ENCODE results near the gene MUCL3. TPM values are rescaled to one million over a fixed set of nuclear protein-coding genes. Genes with fewer than 3 reads are reported as not detected.
"Not testable (repeated sequence)": the region's sequence is repeated elsewhere in the genome, so short reads cannot be mapped to it uniquely, and the experiment has no call there.

MUCL3 gene
- total RNA-seq, 1 experiment from 2014 or later: not detected

DNA sequence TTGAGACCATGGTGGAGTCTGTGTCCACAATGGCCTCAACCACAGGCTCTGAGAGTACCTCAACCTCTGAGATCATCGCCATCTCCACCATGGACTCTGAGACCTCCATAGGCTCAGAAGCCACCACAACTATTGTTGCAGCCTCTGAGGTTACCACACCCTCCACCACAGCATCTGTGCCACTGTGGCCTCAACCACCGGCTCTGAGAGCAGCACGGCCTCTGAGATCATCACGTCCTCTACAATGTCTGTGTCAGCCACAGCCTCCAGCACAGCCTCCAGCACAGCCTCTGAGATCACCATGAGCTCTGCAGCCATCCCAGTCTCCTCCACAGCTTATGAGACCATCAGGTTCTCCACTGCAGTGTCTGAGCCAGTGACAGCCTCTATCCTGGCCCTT is 23.3 kb downstream of the MUCL3 start:
- H3K27me3 ChIP-seq (replicated peaks; ENCODE audit: insufficient read depth, low read depth, low read length, poor library complexity): no peaks in the 10 kb centered on the region
- H3K27ac ChIP-seq (ENCODE audit: low read depth, low read length, poor library complexity, severe bottlenecking): no peak overlapping the region
- ChIA-PET POLR2A (ENCODE audit: low non-redundant PET) (no interaction called here), CTCF (no interaction called here)
- BruUV-seq (replicated peaks): no TSS peak
- H3K4me3 ChIP-seq (ENCODE audit: low read depth, low read length, poor library complexity, severe bottlenecking): no peak overlapping the region
- DNase-seq (ENCODE audit: low spot score): no peak
- intact Hi-C loops (cut with micrococcal nuclease; ENCODE audit: unreplicated experiment): no loop called here
- no peaks in the 10 kb centered on the region for H3K36me3 ChIP-seq (ENCODE audit: insufficient read depth, low read length, poor library complexity, severe bottlenecking)
- H3K9me3 ChIP-seq (ENCODE audit: low read depth, low read length, poor library complexity, severe bottlenecking): no peaks in the 10 kb centered on the region
- H3K4me1 ChIP-seq (ENCODE audit: insufficient read depth, low read length, poor library complexity, severe bottlenecking): peaks cover 10% of the 10 kb centered on the region
- TF ChIP-seq, protein P1, sequence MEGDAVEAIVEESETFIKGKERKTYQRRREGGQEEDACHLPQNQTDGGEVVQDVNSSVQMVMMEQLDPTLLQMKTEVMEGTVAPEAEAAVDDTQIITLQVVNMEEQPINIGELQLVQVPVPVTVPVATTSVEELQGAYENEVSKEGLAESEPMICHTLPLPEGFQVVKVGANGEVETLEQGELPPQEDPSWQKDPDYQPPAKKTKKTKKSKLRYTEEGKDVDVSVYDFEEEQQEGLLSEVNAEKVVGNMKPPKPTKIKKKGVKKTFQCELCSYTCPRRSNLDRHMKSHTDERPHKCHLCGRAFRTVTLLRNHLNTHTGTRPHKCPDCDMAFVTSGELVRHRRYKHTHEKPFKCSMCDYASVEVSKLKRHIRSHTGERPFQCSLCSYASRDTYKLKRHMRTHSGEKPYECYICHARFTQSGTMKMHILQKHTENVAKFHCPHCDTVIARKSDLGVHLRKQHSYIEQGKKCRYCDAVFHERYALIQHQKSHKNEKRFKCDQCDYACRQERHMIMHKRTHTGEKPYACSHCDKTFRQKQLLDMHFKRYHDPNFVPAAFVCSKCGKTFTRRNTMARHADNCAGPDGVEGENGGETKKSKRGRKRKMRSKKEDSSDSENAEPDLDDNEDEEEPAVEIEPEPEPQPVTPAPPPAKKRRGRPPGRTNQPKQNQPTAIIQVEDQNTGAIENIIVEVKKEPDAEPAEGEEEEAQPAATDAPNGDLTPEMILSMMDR (conservative IDR thresholded peaks at IDR 0.05; ENCODE audit: low read depth, low read length): no peak

- intact Hi-C loops (cut with micrococcal nuclease; ENCODE audit: unreplicated experiment): no loop called here
- POLR2A ChIA-PET (ENCODE audit: low non-redundant PET): no interaction called here
- CTCF ChIA-PET: no interaction called here
- Histone ChIP-seq H3K4me3 (ENCODE audit: low read depth, low read length, poor library complexity, severe bottlenecking) (no peak overlapping the region), H3K36me3 (ENCODE audit: insufficient read depth, low read length, poor library complexity, severe bottlenecking) (no peaks in the 10 kb centered on the region), H3K27me3 (replicated peaks; ENCODE audit: insufficient read depth, low read depth, low read length, poor library complexity) (no peaks in the 10 kb centered on the region), H3K9me3 (ENCODE audit: low read depth, low read length, poor library complexity, severe bottlenecking) (no peaks in the 10 kb centered on the region), H3K4me1 (ENCODE audit: insufficient read depth, low read length, poor library complexity, severe bottlenecking) (peaks cover 10% of the 10 kb centered on the region), H3K27ac (ENCODE audit: low read depth, low read length, poor library complexity, severe bottlenecking) (no peak overlapping the region)
- BruUV-seq (replicated peaks): no TSS peak
- no peak for DNase-seq (ENCODE audit: low spot score)
- TF ChIP-seq, protein P1 (conservative IDR thresholded peaks at IDR 0.05; ENCODE audit: low read depth, low read length): no peak
- TF ChIP-seq EZH2 (IDR thresholded peaks at IDR 0.05; ENCODE audit: borderline replicate concordance, low read depth, low read length, poor library complexity, severe bottlenecking): no peak
These were observed 24.4 kb downstream of the MUCL3 start for GRCh38 chr6:30965140-30965601.

DNA sequence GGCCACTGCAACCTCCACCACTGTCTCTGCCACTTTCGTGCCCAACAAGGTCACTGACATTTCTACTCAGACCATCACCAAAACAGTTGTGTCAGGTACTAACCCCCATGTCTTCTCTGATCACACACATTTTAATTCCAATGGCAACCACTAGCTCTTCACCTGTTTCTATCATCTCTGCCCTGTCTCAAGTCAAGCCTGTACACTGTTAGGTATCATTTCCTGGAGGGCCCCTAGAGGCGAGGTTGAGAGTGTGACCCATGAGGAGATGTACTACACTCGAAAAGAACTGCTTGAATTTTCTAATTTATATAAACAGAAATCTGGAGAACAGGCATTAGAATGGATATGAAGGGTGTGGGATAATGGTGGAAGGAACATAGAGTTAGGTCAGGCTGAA is 25.4 kb downstream of the MUCL3 start:
- no peak for DNase-seq (ENCODE audit: low spot score)
- intact Hi-C loops (cut with micrococcal nuclease; ENCODE audit: unreplicated experiment): no loop called here
- Histone ChIP-seq H3K9me3 (ENCODE audit: low read depth, low read length, poor library complexity, severe bottlenecking) (no peaks in the 10 kb centered on the region), H3K36me3 (ENCODE audit: insufficient read depth, low read length, poor library complexity, severe bottlenecking) (no peaks in the 10 kb centered on the region), H3K27ac (ENCODE audit: low read depth, low read length, poor library complexity, severe bottlenecking) (no peak overlapping the region), H3K4me3 (ENCODE audit: low read depth, low read length, poor library complexity, severe bottlenecking) (no peak overlapping the region), H3K27me3 (replicated peaks; ENCODE audit: insufficient read depth, low read depth, low read length, poor library complexity) (no peaks in the 10 kb centered on the region), H3K4me1 (ENCODE audit: insufficient read depth, low read length, poor library complexity, severe bottlenecking) (peaks cover 7% of the 10 kb centered on the region)
- POLR2A ChIA-PET (ENCODE audit: low non-redundant PET): no interaction called here
- no TSS peak for BruUV-seq (replicated peaks)
- no peak for TF ChIP-seq EZH2 (IDR thresholded peaks at IDR 0.05; ENCODE audit: borderline replicate concordance, low read depth, low read length, poor library complexity, severe bottlenecking)
- TF ChIP-seq, protein P1 (conservative IDR thresholded peaks at IDR 0.05; ENCODE audit: low read depth, low read length): no peak
- CTCF ChIA-PET: no interaction called here

- DNase-seq (ENCODE audit: low spot score); H3K4me1 ChIP-seq (ENCODE audit: insufficient read depth, low read length, poor library complexity, severe bottlenecking); POLR2A ChIA-PET (ENCODE audit: low non-redundant PET); H3K27ac ChIP-seq (ENCODE audit: low read depth, low read length, poor library complexity, severe bottlenecking); H3K36me3 ChIP-seq (ENCODE audit: insufficient read depth, low read length, poor library complexity, severe bottlenecking); H3K9me3 ChIP-seq (ENCODE audit: low read depth, low read length, poor library complexity, severe bottlenecking); intact Hi-C loops (cut with micrococcal nuclease; ENCODE audit: unreplicated experiment); CTCF ChIA-PET; H3K27me3 ChIP-seq (replicated peaks; ENCODE audit: insufficient read depth, low read depth, low read length, poor library complexity); BruUV-seq (replicated peaks); H3K4me3 ChIP-seq (ENCODE audit: low read depth, low read length, poor library complexity, severe bottlenecking): not testable (repeated sequence)
These were observed 28.4 kb downstream of the MUCL3 start for GRCh38 chr6:30969171-30969570.
